Urinary bladder (tissue), 4 donors: ENCODE measurements around the gene CLOCK. TPM values are rescaled to one million over a fixed set of nuclear protein-coding genes. Genes with fewer than 3 reads are reported as not detected.

Source experiments
- DNase-seq: peaks from one replicate; pipeline ENCODE4 v3.0.0-alpha.2; 2015; ENCODE audit errors: extremely low spot score
- H3K27ac ChIP-seq: one replicate; pipeline ENCODE4 v1.5.1; 2013; ENCODE audit warnings: low read depth, mild to moderate bottlenecking, moderate library complexity
- H3K36me3 ChIP-seq: one replicate; pipeline ENCODE4 v1.6.1; 2013; ENCODE audit warnings: mild to moderate bottlenecking, moderate library complexity; ENCODE audit not compliant: insufficient read depth
- H3K4me1 ChIP-seq: one replicate; pipeline ENCODE4 v1.6.1; 2013; ENCODE audit warnings: mild to moderate bottlenecking, moderate library complexity; ENCODE audit not compliant: insufficient read depth
- H3K4me3 ChIP-seq: one replicate; pipeline ENCODE4 v1.5.1; 2013; ENCODE audit warnings: low read depth, low read length
- WGBS: extraction: QIAGEN DNeasy Blood & Tissue Kit; methylation state at CpG from one replicate; pipeline ENCODE4 v1.1.7; 2013; 5-methylcytosine and 5-hydroxymethylcytosine counted together
- polyA plus RNA-seq: library from polyadenylated mRNA; stranded (reverse); fragments of 200-250 nt; gene quantifications from one replicate; pipeline ENCODE4 v1.2.3, GENCODE V29; 2013
- total RNA-seq: library from RNA; depleted of rRNA; stranded (reverse); fragments of >200 nt; gene quantifications from one replicate; pipeline ENCODE4 v1.2.3, GENCODE V29; 2014
- donor health status: healthy with polysubstance abuse.
- donor health status: healthy.

Gene CLOCK
- total and polyA plus RNA-seq, 2 donors: 11.9 to 40.9 TPM

- WGBS: 95% methylated on average over 2 of the region's 2 CpGs
These were observed 100.7 kb downstream of the CLOCK start for GRCh38 chr4:55445921-55446577.

GRCh38 chr4:55444827-55445226, 101.9 kb downstream of the CLOCK start:
- Histone ChIP-seq H3K4me1 (no peaks in the 10 kb centered on the region), H3K4me3 (no peak overlapping the region), H3K36me3 (peaks cover 2% of the 10 kb centered on the region), H3K27ac (no peak overlapping the region)
- 31% methylated on average over 2 of the region's 2 CpGs for WGBS
- no peak for DNase-seq

More at GRCh38 chr4:55445921-55446577, 100.7 kb downstream of the CLOCK start:
- H3K4me1 ChIP-seq: no peaks in the 10 kb centered on the region
- H3K4me3 ChIP-seq: no peak overlapping the region
- no peak overlapping the region for H3K27ac ChIP-seq
- no peak for DNase-seq
- peaks cover 2% of the 10 kb centered on the region for H3K36me3 ChIP-seq

DNA sequence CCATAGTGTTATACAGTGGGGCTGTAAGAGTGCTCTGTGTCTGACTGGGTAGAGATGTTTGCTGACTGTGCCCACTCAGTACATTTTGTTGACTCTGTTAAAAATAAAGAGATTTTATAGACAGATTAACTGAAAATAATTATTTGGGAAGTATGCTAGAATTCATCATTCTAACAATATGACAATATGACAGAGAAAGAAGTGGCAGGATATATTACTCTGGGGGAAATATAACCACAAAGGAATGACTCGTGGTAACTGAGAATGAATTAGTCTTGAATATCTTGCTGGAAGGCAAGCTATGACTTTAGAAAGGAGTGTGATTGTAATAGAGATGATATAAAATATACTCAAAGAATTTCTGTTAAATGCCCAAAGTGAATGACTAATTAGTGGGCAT, 104.2 kb downstream of the CLOCK start:
- Histone ChIP-seq H3K27ac (no peak overlapping the region), H3K36me3 (no peaks in the 10 kb centered on the region), H3K4me3 (no peak overlapping the region), H3K4me1 (no peaks in the 10 kb centered on the region)
- 88% methylated on average over 1 of the region's 1 CpG for WGBS
- no peak for DNase-seq

- Histone ChIP-seq H3K4me1 (no peaks in the 10 kb centered on the region), H3K4me3 (no peak overlapping the region), H3K36me3 (no peaks in the 10 kb centered on the region), H3K27ac (no peak overlapping the region)
- WGBS: 96% methylated on average over 2 of the region's 2 CpGs
- no peak for DNase-seq
These were observed 105.9 kb downstream of the CLOCK start for GRCh38 chr4:55440786-55441185.

- Histone ChIP-seq H3K36me3 (no peaks in the 10 kb centered on the region), H3K4me1 (no peaks in the 10 kb centered on the region), H3K27ac (no peak overlapping the region), H3K4me3 (no peak overlapping the region)
- DNase-seq: no peak
These were observed 107.7 kb downstream of the CLOCK start for GRCh38 chr4:55439023-55439422.

DNA sequence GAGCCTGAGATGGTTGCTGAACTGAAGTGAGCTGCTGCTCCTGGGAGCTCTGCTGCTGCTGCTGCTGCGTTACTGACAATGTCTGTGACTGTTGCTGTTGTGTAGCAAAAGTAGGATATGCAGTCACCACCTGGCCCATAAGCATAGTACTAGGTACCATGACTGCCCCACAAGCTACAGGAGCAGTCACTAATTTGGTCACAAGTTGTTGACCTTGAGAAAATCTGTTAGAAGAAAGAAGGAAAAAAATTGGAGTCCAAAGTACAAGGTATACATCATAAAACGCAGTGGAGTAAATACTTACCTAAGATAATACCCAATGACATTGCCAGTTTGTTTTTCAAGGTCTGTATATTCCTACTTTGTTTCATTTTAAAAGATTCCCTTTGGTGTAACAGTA, 108.4 kb downstream of the CLOCK start:
- DNase-seq: no peak
- no peaks in the 10 kb centered on the region for H3K36me3 ChIP-seq

GRCh38 chr4:55437823-55438222, 108.9 kb downstream of the CLOCK start:
- 64% methylated on average over 3 of the region's 3 CpGs for WGBS
- H3K36me3 ChIP-seq: peaks cover 2% of the 10 kb centered on the region

More for the DNA sequence above, 108.4 kb downstream of the CLOCK start:
- WGBS: 93% methylated on average over 2 of the region's 2 CpGs
- Histone ChIP-seq H3K27ac (no peak overlapping the region), H3K4me3 (no peak overlapping the region), H3K4me1 (no peaks in the 10 kb centered on the region)

GRCh38 chr4:55437356-55437796, 109.3 kb downstream of the CLOCK start:
- no peak for DNase-seq
- H3K4me3 ChIP-seq: no peak overlapping the region
- H3K4me1 ChIP-seq: no peaks in the 10 kb centered on the region
- H3K27ac ChIP-seq: no peak overlapping the region
- peaks cover 2% of the 10 kb centered on the region for H3K36me3 ChIP-seq
- 81% methylated on average over 5 of the region's 5 CpGs for WGBS

More at GRCh38 chr4:55437823-55438222, 108.9 kb downstream of the CLOCK start:
- H3K27ac ChIP-seq: no peak overlapping the region
- H3K4me1 ChIP-seq: no peaks in the 10 kb centered on the region
- DNase-seq: no peak
- H3K4me3 ChIP-seq: no peak overlapping the region

- no peak for DNase-seq
- no peak overlapping the region for H3K4me3 ChIP-seq
- no peaks in the 10 kb centered on the region for H3K4me1 ChIP-seq
- WGBS: 54% methylated on average over 3 of the region's 3 CpGs
- H3K27ac ChIP-seq: no peak overlapping the region
- peaks cover 2% of the 10 kb centered on the region for H3K36me3 ChIP-seq
These were observed 111.4 kb downstream of the CLOCK start for GRCh38 chr4:55435141-55435841.

- no peak for DNase-seq
- Histone ChIP-seq H3K36me3 (peaks cover 5% of the 10 kb centered on the region), H3K4me3 (no peak overlapping the region), H3K4me1 (no peaks in the 10 kb centered on the region), H3K27ac (no peak overlapping the region)
- WGBS: 68% methylated on average over 6 of the region's 6 CpGs
These were observed 114.9 kb downstream of the CLOCK start for GRCh38 chr4:55431710-55432336.

GRCh38 chr4:55424791-55425190, 121.9 kb downstream of the CLOCK start:
- Histone ChIP-seq H3K4me1 (no peaks in the 10 kb centered on the region), H3K4me3 (no peak overlapping the region), H3K27ac (no peak overlapping the region), H3K36me3 (peaks cover 7% of the 10 kb centered on the region)
- WGBS: 71% methylated on average over 3 of the region's 3 CpGs
- DNase-seq: no peak

- H3K36me3 ChIP-seq: peaks cover 4% of the 10 kb centered on the region
- DNase-seq: no peak
These were observed 130.5 kb downstream of the CLOCK start for GRCh38 chr4:55416176-55416575.

GRCh38 chr4:55411621-55412020, 135.1 kb downstream of the CLOCK start:
- H3K4me3 ChIP-seq: no peak overlapping the region

More at GRCh38 chr4:55416176-55416575, 130.5 kb downstream of the CLOCK start:
- H3K4me3 ChIP-seq: no peak overlapping the region
- H3K27ac ChIP-seq: no peak overlapping the region
- 61% methylated on average over 3 of the region's 3 CpGs for WGBS
- H3K4me1 ChIP-seq: no peaks in the 10 kb centered on the region

DNA sequence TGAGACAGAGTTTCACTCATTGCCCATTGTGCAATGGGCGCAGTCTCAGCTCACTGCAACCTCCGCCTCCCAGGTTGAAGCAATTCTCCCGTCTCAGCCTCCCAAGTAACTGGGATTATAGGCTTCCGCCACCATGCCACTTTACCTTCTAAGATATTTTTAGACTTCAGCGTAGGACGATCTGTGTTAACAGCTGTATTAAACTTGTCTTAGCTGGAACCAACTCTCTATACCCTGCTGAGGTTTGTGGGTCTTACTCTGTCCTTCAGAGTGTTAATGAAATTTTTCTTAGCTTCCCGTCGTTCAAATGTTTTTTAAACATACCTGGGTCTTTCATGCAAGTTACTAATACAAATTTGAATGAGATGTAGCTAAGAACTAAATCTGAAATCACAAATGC, 136.3 kb downstream of the CLOCK start:
- H3K4me1 ChIP-seq: no peaks in the 10 kb centered on the region
- H3K4me3 ChIP-seq: no peak overlapping the region
- H3K27ac ChIP-seq: no peak overlapping the region
- WGBS: 93% methylated on average over 8 of the region's 8 CpGs
- no peak for DNase-seq
- no peaks in the 10 kb centered on the region for H3K36me3 ChIP-seq

More at GRCh38 chr4:55411621-55412020, 135.1 kb downstream of the CLOCK start:
- WGBS: 95% methylated on average over 6 of the region's 6 CpGs
- no peaks in the 10 kb centered on the region for H3K36me3 ChIP-seq
- no peak for DNase-seq
- no peaks in the 10 kb centered on the region for H3K4me1 ChIP-seq
- no peak overlapping the region for H3K27ac ChIP-seq
